ENCODE data around the gene GUK1.

DNA sequence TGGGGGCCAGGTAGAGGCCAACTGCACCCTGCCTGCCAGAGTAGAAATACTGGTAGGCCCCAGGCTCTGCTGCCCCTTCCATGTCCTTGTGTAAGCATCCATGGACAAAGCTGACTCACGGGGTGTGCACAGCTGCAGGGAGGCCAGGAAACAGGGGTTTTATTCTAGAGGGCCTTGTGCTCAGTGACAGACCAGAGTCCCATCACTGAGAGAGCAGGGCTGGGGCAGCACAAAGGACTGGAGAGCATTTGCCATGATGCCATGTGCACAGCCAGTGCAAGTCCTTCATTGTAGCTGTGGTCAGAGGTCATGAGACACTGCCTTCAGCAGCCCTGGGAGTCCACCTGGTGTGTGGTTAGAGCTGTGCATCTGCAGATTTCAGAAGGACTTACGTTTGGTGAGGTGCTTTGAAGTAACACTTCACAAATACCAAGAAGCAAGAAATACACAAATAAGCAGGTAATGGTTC is 49.4 kb upstream of the GUK1 start:
- TF ChIP-seq EZH2phosphoT487 (IDR thresholded peaks at IDR 0.05; ENCODE audit: insufficient read depth, low read depth): no peak
- no peak for TF ChIP-seq EZH2 (IDR thresholded peaks at IDR 0.05; ENCODE audit: insufficient read depth, poor library complexity, severe bottlenecking)

Data from GM23248 (cell line).